Mesendoderm (in vitro differentiated cells): Measurements from ENCODE around the gene ADGRG6.

Source experiments
- DNase-seq: peaks from one replicate; pipeline ENCODE4 v3.0.0; 2013
- H2AK5ac ChIP-seq: 2 replicates; pipeline ENCODE4 v1.6.1; 2013; ENCODE audit warnings: low read length, inconsistent platforms
- H2BK120ac ChIP-seq: 2 replicates; pipeline ENCODE4 v1.6.1; 2013; ENCODE audit warnings: low read depth, mild to moderate bottlenecking, low read length, moderate library complexity, mixed read lengths
- H2BK15ac ChIP-seq: replicated peaks from 2 replicates; pipeline ENCODE4 v1.6.1; 2013; ENCODE audit warnings: low read depth, mild to moderate bottlenecking, moderate library complexity
- H2BK5ac ChIP-seq: 2 replicates; pipeline ENCODE4 v1.6.1; 2013; ENCODE audit warnings: low read length, inconsistent platforms
- H3K18ac ChIP-seq: 2 replicates; pipeline ENCODE4 v1.6.1; 2013; ENCODE audit warnings: mild to moderate bottlenecking, low read length, mixed read lengths
- H3K23ac ChIP-seq: one replicate; pipeline ENCODE4 v1.6.1; 2013; ENCODE audit warnings: low read length
- H3K27ac ChIP-seq: 2 replicates; pipeline ENCODE4 v1.5.1; 2013; ENCODE audit warnings: low read depth, mild to moderate bottlenecking, inconsistent platforms, low read length, moderate library complexity
- H3K27me3 ChIP-seq: 2 replicates; pipeline ENCODE4 v1.6.1; 2013; ENCODE audit warnings: low read length, control low read depth, mild to moderate bottlenecking, inconsistent platforms; ENCODE audit not compliant: insufficient read depth, poor library complexity
- H3K36me3 ChIP-seq: 2 replicates; pipeline ENCODE4 v1.6.1; 2013; ENCODE audit warnings: low read length, inconsistent platforms; ENCODE audit not compliant: control insufficient read depth, insufficient read depth
- H3K4ac ChIP-seq: one replicate; pipeline ENCODE4 v1.6.1; 2013; ENCODE audit warnings: low read depth, mild to moderate bottlenecking, low read length, moderate library complexity
- H3K4me1 ChIP-seq: 2 replicates; pipeline ENCODE4 v1.6.1; 2013; ENCODE audit warnings: low read depth, low read length, inconsistent platforms; ENCODE audit not compliant: control insufficient read depth
- H3K4me2 ChIP-seq: 2 replicates; pipeline ENCODE4 v1.6.1; 2013; ENCODE audit warnings: low read length
- H3K4me3 ChIP-seq: 2 replicates; pipeline ENCODE4 v1.5.1; 2013; ENCODE audit warnings: mild to moderate bottlenecking, low read length
- H3K56ac ChIP-seq: one replicate; pipeline ENCODE4 v1.6.1; 2013; ENCODE audit warnings: low read length
- H3K79me1 ChIP-seq: 2 replicates; pipeline ENCODE4 v1.6.1; 2013; ENCODE audit warnings: low read length, inconsistent platforms
- H3K79me2 ChIP-seq: 2 replicates; pipeline ENCODE4 v1.6.1; 2013; ENCODE audit warnings: mild to moderate bottlenecking, low read length; ENCODE audit not compliant: control insufficient read depth, insufficient read depth
- H3K9ac ChIP-seq: 2 replicates; pipeline ENCODE4 v1.6.1; 2013; ENCODE audit warnings: low read length, inconsistent platforms
- H4K5ac ChIP-seq: one replicate; pipeline ENCODE4 v1.6.1; 2013; ENCODE audit warnings: low read length
- H4K8ac ChIP-seq: one replicate; pipeline ENCODE4 v1.6.1; 2013; ENCODE audit warnings: low read depth, mild to moderate bottlenecking, control low read depth, low read length, moderate library complexity
- WGBS: extraction: QIAGEN DNeasy Blood & Tissue Kit; methylation state at CpG from one replicate; pipeline ENCODE4 v1.1.7; 2013; ENCODE audit warnings: low lambda C conversion rate, missing lambda C conversion rate; ENCODE audit not compliant: insufficient coverage; ENCODE audit errors: extremely low coverage; 5-methylcytosine and 5-hydroxymethylcytosine counted together

Gene ADGRG6

DNA sequence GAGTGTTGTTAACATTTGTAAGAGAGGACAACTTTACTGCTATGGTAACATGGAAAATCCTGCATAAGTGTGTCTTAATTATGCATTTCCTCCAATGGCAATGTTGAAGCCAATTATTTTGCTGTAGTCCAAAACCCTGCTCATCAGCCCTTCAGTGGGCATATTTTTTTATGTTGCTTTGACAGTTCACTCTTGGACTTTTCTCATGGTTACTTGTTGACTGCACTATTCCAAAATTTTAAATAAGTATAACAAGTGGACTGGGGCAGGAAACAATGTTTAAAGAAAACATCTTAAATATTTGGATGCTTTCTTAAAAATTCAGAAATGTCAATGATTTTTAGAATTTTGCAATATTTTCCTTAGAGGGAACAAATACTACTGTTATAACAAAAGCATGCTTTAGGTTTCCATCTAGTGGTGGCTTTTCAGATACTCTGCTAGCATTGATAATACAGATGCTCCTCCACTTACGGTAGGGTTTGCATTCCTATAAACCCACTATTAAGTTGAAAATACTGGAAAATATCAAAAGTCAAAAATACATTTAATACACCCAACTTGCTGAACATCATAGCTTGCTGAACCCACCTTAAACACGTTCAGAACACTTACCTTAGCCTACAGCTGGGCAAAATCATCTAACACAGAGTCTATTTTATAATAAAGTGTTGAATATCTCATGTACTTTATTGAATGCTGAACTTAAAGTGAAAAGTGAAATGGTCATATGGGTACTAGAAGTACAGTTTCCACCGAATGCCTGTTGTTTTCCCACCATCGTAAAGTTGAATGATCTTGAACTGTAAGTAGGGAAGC, 86.4 kb downstream of the ADGRG6 start:
- Histone ChIP-seq H2BK5ac (no peak overlapping the region), H4K8ac (no peak overlapping the region), H3K79me2 (no peaks in the 10 kb centered on the region), H3K18ac (no peak overlapping the region), H4K5ac (no peak overlapping the region), H2BK15ac (no peak overlapping the region), H3K4me3 (no peak overlapping the region), H3K56ac (no peak overlapping the region), H3K23ac (no peak overlapping the region), H3K4me2 (no peak overlapping the region), H2BK120ac (no peak overlapping the region), H3K36me3 (no peaks in the 10 kb centered on the region), H3K79me1 (no peaks in the 10 kb centered on the region), H3K9ac (no peak overlapping the region), H3K27ac (no peak overlapping the region), H2AK5ac (no peak overlapping the region), H3K4ac (no peak overlapping the region), H3K27me3 (no peaks in the 10 kb centered on the region), H3K4me1 (no peaks in the 10 kb centered on the region)
- DNase-seq, result peak; percentile 53
- no CpG with 5 or more reads among the region's 4 CpGs for WGBS

DNA sequence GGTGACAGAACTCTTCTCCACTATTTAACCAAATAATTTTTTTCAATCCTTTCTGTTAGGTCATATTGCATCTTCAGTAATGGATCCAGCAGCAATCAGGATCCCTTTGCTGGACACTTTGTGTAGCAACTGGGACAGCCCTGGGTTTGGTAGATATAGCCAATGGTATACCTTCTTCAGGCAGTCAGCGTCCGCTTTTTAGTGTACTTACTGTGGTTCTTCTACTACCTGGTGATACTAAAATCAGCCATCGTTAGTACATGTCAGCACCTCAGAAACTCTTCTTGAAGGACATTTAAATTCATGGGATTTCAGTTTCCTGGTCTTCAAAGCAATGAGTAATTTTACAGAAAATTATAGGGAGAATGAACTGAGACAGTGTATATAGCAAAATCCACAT, 93.5 kb downstream of the ADGRG6 start:
- H3K4me2 ChIP-seq, result no peak overlapping the region
- H3K27ac ChIP-seq, result no peak overlapping the region
- no peaks in the 10 kb centered on the region for H3K79me1 ChIP-seq
- DNase-seq, result no peak
- H2BK5ac ChIP-seq, result no peak overlapping the region
- no peak overlapping the region for H3K56ac ChIP-seq
- H4K5ac ChIP-seq, result no peak overlapping the region
- H3K18ac ChIP-seq, result no peak overlapping the region
- no peak overlapping the region for H3K4ac ChIP-seq
- no peak overlapping the region for H2BK15ac ChIP-seq
- H3K4me3 ChIP-seq, result no peak overlapping the region
- H3K36me3 ChIP-seq, result no peaks in the 10 kb centered on the region
- no peak overlapping the region for H2BK120ac ChIP-seq
- no peaks in the 10 kb centered on the region for H3K79me2 ChIP-seq
- no peaks in the 10 kb centered on the region for H3K4me1 ChIP-seq
- H3K27me3 ChIP-seq, result no peaks in the 10 kb centered on the region
- no peak overlapping the region for H3K23ac ChIP-seq
- H4K8ac ChIP-seq, result no peak overlapping the region
- no peak overlapping the region for H2AK5ac ChIP-seq
- no peak overlapping the region for H3K9ac ChIP-seq
- no CpG with 5 or more reads among the region's 3 CpGs for whole genome bisulfite sequencing

GRCh38 chr6:142395768-142396231, 94.0 kb downstream of the ADGRG6 start:
- DNase-seq, result no peak
- Histone ChIP-seq H3K4me1 (peaks cover 4% of the 10 kb centered on the region), H2BK120ac (no peak overlapping the region), H3K56ac (no peak overlapping the region), H4K8ac (no peak overlapping the region), H3K4ac (no peak overlapping the region), H3K4me2 (no peak overlapping the region), H3K4me3 (no peak overlapping the region), H2BK5ac (no peak overlapping the region), H2BK15ac (no peak overlapping the region), H3K36me3 (no peaks in the 10 kb centered on the region), H3K27me3 (no peaks in the 10 kb centered on the region), H3K27ac (no peak overlapping the region), H3K79me2 (no peaks in the 10 kb centered on the region), H3K9ac (no peak overlapping the region), H3K18ac (no peak overlapping the region), H3K23ac (no peak overlapping the region), H3K79me1 (no peaks in the 10 kb centered on the region), H4K5ac (no peak overlapping the region), H2AK5ac (no peak overlapping the region)
- WGBS, result no CpG with 5 or more reads among the region's 1 CpG

DNA sequence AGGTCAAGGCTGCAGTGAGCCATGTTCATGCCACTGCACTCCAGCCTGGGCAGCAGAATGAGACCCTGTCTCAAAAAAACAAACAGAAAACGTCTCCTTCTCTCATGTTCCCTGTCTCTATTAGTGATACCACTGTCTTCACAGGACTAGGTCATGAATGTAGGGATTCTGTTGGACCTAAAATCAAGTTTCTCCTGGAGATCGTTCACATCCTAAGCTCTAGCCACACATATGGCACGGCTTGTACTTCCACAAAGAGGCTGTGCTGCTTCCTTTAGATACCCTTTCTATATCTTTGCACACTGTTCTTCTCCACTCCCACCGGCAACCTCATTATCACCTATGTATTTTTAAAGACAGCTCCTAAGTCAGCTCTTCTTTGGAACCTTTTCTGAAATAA, 96.5 kb downstream of the ADGRG6 start:
- WGBS, result no CpG with 5 or more reads among the region's 4 CpGs
- no peak overlapping the region for H3K18ac ChIP-seq
- H3K23ac ChIP-seq, result no peak overlapping the region
- no peak overlapping the region for H3K27ac ChIP-seq
- no peak overlapping the region for H2BK15ac ChIP-seq
- H4K8ac ChIP-seq, result no peak overlapping the region
- H3K27me3 ChIP-seq, result no peaks in the 10 kb centered on the region
- no peak overlapping the region for H2BK120ac ChIP-seq
- H3K56ac ChIP-seq, result no peak overlapping the region
- H3K4ac ChIP-seq, result no peak overlapping the region
- no peak for DNase-seq
- H2BK5ac ChIP-seq, result no peak overlapping the region
- no peak overlapping the region for H2AK5ac ChIP-seq
- peaks cover 6% of the 10 kb centered on the region for H3K4me1 ChIP-seq
- H3K79me2 ChIP-seq, result no peaks in the 10 kb centered on the region
- H3K36me3 ChIP-seq, result no peaks in the 10 kb centered on the region
- no peaks in the 10 kb centered on the region for H3K79me1 ChIP-seq
- H3K4me3 ChIP-seq, result no peak overlapping the region
- H4K5ac ChIP-seq, result no peak overlapping the region
- no peak overlapping the region for H3K4me2 ChIP-seq
- H3K9ac ChIP-seq, result no peak overlapping the region

DNA sequence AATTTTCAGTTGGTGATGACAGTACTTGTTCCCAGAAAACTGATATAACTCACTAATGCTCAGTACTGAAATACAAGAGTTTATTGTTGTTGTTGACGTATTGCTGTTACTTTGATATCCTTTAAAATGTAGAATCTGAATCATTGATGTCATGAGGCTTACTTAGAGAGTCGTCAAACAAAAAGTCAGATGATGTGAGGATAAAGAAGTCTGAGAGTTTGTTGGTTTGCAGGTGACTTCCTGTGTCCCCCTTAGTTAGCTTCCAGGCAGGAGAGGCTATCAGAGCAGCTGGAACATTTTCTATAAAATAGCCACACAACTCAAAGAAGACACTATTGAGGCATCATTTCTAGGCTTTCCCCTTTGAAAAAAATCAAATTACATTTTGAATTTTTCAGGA, 97.9 kb downstream of the ADGRG6 start:
- Histone ChIP-seq H3K4me1 (peaks cover 6% of the 10 kb centered on the region), H4K5ac (no peak overlapping the region), H3K27me3 (no peaks in the 10 kb centered on the region), H2BK120ac (no peak overlapping the region), H2BK15ac (no peak overlapping the region), H3K9ac (no peak overlapping the region), H3K23ac (no peak overlapping the region), H3K4ac (no peak overlapping the region), H4K8ac (no peak overlapping the region), H2AK5ac (no peak overlapping the region), H2BK5ac (no peak overlapping the region), H3K36me3 (no peaks in the 10 kb centered on the region), H3K79me1 (no peaks in the 10 kb centered on the region), H3K18ac (no peak overlapping the region), H3K4me2 (no peak overlapping the region), H3K56ac (no peak overlapping the region), H3K79me2 (no peaks in the 10 kb centered on the region), H3K4me3 (no peak overlapping the region), H3K27ac (no peak overlapping the region)
- no peak for DNase-seq
- no CpG with 5 or more reads among the region's 2 CpGs for WGBS

GRCh38 chr6:142400495-142400894, 98.7 kb downstream of the ADGRG6 start:
- Histone ChIP-seq H3K18ac (no peak overlapping the region), H3K4ac (no peak overlapping the region), H2AK5ac (no peak overlapping the region), H3K79me1 (no peaks in the 10 kb centered on the region), H4K5ac (no peak overlapping the region), H3K4me1 (peaks cover 6% of the 10 kb centered on the region), H3K4me2 (no peak overlapping the region), H3K36me3 (no peaks in the 10 kb centered on the region), H3K79me2 (no peaks in the 10 kb centered on the region), H3K4me3 (no peak overlapping the region), H2BK120ac (no peak overlapping the region), H2BK15ac (no peak overlapping the region), H3K23ac (no peak overlapping the region), H4K8ac (no peak overlapping the region), H3K9ac (no peak overlapping the region), H3K27ac (no peak overlapping the region), H2BK5ac (no peak overlapping the region), H3K27me3 (no peaks in the 10 kb centered on the region), H3K56ac (no peak overlapping the region)
- WGBS, result no CpG with 5 or more reads among the region's 4 CpGs
- DNase-seq, result peak; percentile 66
